Measurements from ENCODE around the gene JAK3.
A peak's percentile ranks its signal among the peaks of the same experiment; 100 is the strongest.
"Not testable (repeated sequence)": the region's sequence is repeated elsewhere in the genome, so short reads cannot be mapped to it uniquely, and the experiment has no call there.

The JAK3 gene

GRCh38 chr19:17847538-17848366, at the start of gene JAK3:
Gene JAK3 (minus strand): TSS chr19:17847982. CDS start chr19:17844417, 3,565 bp downstream.
- H3K4me3 ChIP-seq (ENCODE audit: control insufficient read depth, low read depth, low read length) = peak within 1 kb of the TSS; percentile 24
- no peak for DNase-seq (ENCODE audit: low read depth)
- TF ChIP-seq, protein P1, sequence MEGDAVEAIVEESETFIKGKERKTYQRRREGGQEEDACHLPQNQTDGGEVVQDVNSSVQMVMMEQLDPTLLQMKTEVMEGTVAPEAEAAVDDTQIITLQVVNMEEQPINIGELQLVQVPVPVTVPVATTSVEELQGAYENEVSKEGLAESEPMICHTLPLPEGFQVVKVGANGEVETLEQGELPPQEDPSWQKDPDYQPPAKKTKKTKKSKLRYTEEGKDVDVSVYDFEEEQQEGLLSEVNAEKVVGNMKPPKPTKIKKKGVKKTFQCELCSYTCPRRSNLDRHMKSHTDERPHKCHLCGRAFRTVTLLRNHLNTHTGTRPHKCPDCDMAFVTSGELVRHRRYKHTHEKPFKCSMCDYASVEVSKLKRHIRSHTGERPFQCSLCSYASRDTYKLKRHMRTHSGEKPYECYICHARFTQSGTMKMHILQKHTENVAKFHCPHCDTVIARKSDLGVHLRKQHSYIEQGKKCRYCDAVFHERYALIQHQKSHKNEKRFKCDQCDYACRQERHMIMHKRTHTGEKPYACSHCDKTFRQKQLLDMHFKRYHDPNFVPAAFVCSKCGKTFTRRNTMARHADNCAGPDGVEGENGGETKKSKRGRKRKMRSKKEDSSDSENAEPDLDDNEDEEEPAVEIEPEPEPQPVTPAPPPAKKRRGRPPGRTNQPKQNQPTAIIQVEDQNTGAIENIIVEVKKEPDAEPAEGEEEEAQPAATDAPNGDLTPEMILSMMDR (IDR thresholded peaks at IDR 0.05; ENCODE audit: control insufficient read depth, insufficient read depth, low read depth, low read length, missing control alignments) = no peak

- TF ChIP-seq, protein P1 (IDR thresholded peaks at IDR 0.05; ENCODE audit: control insufficient read depth, insufficient read depth, low read depth, low read length, missing control alignments) = no peak
- no peak for DNase-seq (ENCODE audit: low read depth)
- H3K4me3 ChIP-seq (ENCODE audit: control insufficient read depth, low read depth, low read length) = no peak overlapping the region
Measured at GRCh38 chr19:17893766-17894165, 46.0 kb upstream of the JAK3 start.

DNA sequence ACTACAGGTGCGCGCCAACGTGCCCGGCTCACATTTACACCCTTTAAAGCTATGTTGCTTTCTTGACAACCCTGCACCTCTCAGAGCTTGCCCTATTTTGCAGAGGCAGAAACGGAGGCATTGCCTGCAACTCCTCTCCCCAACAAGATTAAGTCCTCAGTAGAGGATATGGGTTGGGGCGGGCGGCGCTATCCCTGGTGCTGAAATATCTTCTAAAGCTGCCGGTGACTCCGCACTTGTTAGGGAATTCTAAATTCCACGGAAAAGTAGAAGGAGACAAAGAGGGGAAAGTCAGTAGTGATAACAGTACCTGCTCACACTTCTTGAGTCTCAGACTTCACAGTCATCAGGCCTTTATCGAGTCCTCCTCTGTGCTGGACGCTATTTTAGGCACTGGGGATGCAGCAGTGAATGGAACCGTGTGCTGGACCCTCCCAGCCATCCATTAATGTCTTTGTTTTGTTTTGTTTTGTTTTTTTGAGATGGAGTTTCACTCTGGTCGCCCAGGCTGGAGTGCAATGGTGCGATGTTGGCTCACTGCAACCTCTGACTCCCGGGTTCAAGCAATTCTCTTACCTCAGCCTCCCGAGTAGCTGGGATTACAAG, 41.9 kb upstream of the JAK3 start:
- TF ChIP-seq, protein P1 (IDR thresholded peaks at IDR 0.05; ENCODE audit: control insufficient read depth, insufficient read depth, low read depth, low read length, missing control alignments) = no peak
- no peak for DNase-seq (ENCODE audit: low read depth)
- H3K4me3 ChIP-seq (ENCODE audit: control insufficient read depth, low read depth, low read length) = no peak overlapping the region

DNA sequence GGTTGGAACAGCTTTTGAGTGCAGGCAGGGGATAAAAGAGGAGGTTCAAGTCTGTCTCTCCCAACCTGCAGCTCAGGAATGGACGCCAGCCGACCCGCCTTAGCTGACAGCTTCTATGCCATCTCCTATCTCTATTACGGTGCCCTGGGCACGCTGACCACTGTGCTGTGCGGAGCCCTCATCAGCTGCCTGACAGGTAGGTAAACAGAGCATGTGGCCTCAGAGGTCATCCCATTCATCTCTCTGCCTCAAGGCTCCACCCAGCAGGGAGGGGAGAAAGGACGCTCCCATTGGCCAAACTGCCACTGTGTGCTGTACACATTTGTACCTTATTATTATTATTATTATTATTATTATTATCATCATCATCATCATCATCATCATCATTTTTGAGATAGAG, 40.5 kb upstream of the JAK3 start:
- DNase-seq (ENCODE audit: low read depth) = no peak
- TF ChIP-seq, protein P1 (IDR thresholded peaks at IDR 0.05; ENCODE audit: control insufficient read depth, insufficient read depth, low read depth, low read length, missing control alignments) = no peak
- no peak overlapping the region for H3K4me3 ChIP-seq (ENCODE audit: control insufficient read depth, low read depth, low read length)

- not testable (repeated sequence) for DNase-seq (ENCODE audit: low read depth); H3K4me3 ChIP-seq (ENCODE audit: control insufficient read depth, low read depth, low read length)
Measured at GRCh38 chr19:17887221-17887620, 39.4 kb upstream of the JAK3 start.

DNA sequence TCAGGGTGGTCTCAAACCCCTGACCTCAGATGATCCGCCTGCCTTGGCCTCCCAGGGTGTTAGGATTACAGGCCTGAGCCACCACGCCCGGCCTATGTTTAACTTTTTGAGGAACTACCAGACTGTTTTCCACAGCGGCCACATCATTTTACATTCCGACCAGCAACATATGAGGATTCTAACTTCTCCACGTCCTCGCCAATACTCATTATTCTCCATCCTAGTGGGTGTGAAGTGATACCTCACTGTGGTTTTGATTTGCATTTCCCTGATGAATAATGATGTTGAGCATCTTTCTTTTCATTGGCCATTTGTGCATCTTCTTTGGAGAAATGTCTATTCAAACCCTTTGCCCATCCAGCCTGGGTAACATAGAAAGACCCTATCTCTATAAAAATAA, 38.7 kb upstream of the JAK3 start:
- DNase-seq (ENCODE audit: low read depth) = no peak
- no peak overlapping the region for H3K4me3 ChIP-seq (ENCODE audit: control insufficient read depth, low read depth, low read length)
- TF ChIP-seq, protein P1 (IDR thresholded peaks at IDR 0.05; ENCODE audit: control insufficient read depth, insufficient read depth, low read depth, low read length, missing control alignments) = no peak
